GM12865 (cell line): ENCODE measurements around the gene PARP9.
"Not testable (repeated sequence)": the region's sequence is repeated elsewhere in the genome, so short reads cannot be mapped to it uniquely, and the experiment has no call there.

Source experiments
- DNase-seq: peaks from one replicate; pipeline ENCODE4 v3.0.0; 2010; ENCODE audit warnings: low read depth
- H3K4me3 ChIP-seq: 2 replicates; pipeline ENCODE4 v1.5.1; 2011; ENCODE audit warnings: mild to moderate bottlenecking, low read depth, low read length, control low read depth
- CTCF ChIP-seq: IDR thresholded peaks from 2 replicates; pipeline ENCODE4 v1.5.1; 2011; ENCODE audit warnings: low read length, control low read depth, low read depth, inconsistent platforms; ENCODE audit not compliant: insufficient read depth; ENCODE audit errors: missing control alignments

The PARP9 gene

GRCh38 chr3:122515020-122515468 lies 49.1 kb downstream of the PARP9 start:
- no peak for TF ChIP-seq CTCF
- H3K4me3 ChIP-seq: peak overlapping the region; percentile 66
- no peak for DNase-seq

GRCh38 chr3:122514123-122515019 lies 49.7 kb downstream of the PARP9 start, which contains the start of gene KPNA1:
TSS of gene KPNA1 (minus strand) at chr3:122514939. CDS start at chr3:122496565, 18,374 bp downstream.
- H3K4me3 ChIP-seq: peak within 1 kb of the TSS; percentile 66
- peak; percentile 95 for DNase-seq
- TF ChIP-seq CTCF: no peak

GRCh38 chr3:122513386-122514122 lies 50.5 kb downstream of the PARP9 start:
- peak overlapping the region; percentile 66 for H3K4me3 ChIP-seq
- DNase-seq: no peak
- no peak for TF ChIP-seq CTCF

- DNase-seq: no peak
- TF ChIP-seq CTCF: no peak
- no peak overlapping the region for H3K4me3 ChIP-seq
Observed at GRCh38 chr3:122512284-122512683, 51.8 kb downstream of the PARP9 start.

GRCh38 chr3:122510878-122511535 lies 53.1 kb downstream of the PARP9 start:
- TF ChIP-seq CTCF: no peak
- H3K4me3 ChIP-seq: no peak overlapping the region
- DNase-seq: no peak

GRCh38 chr3:122508944-122509343 lies 55.2 kb downstream of the PARP9 start:
- DNase-seq: peak; percentile 56
- H3K4me3 ChIP-seq: not testable (repeated sequence)

- TF ChIP-seq CTCF: no peak
- DNase-seq: peak; percentile 11
- no peak overlapping the region for H3K4me3 ChIP-seq
Observed at GRCh38 chr3:122508135-122508914, 55.8 kb downstream of the PARP9 start.
